WTC11 (cell line): ENCODE measurements around the gene TMEM14C.

Experiments used
- CREB1 ChIP-seq: sonication (generic); formaldehyde crosslinking; IDR thresholded peaks from 2 replicates; pipeline ENCODE4 v1.8.0; 2023; ENCODE audit warnings: mild to moderate bottlenecking, missing genetic modification reagents
- CTCF ChIP-seq: fragments of 200-600 bp; IDR thresholded peaks from 2 replicates; pipeline ENCODE4 v1.8.0; 2022; ENCODE audit warnings: antibody characterized with exemption
- ELF4 ChIP-seq: sonication (generic); formaldehyde crosslinking; IDR thresholded peaks from 2 replicates; pipeline ENCODE4 v1.8.1; 2022; ENCODE audit warnings: low read depth, mild to moderate bottlenecking, moderate library complexity, missing genetic modification reagents
- JUN ChIP-seq: sonication (generic); formaldehyde crosslinking; IDR thresholded peaks from 2 replicates; pipeline ENCODE4 v1.8.0; 2023; ENCODE audit warnings: mild to moderate bottlenecking, missing genetic modification reagents
- MAX ChIP-seq: sonication (generic); formaldehyde crosslinking; IDR thresholded peaks from 2 replicates; pipeline ENCODE4 v1.8.0; 2022; ENCODE audit warnings: mild to moderate bottlenecking, missing genetic modification reagents
- MLX ChIP-seq: sonication (generic); formaldehyde crosslinking; IDR thresholded peaks from 2 replicates; pipeline ENCODE4 v1.8.1; 2023; ENCODE audit warnings: mild to moderate bottlenecking, missing genetic modification reagents, moderate library complexity
- NR1H2 ChIP-seq: sonication (generic); formaldehyde crosslinking; IDR thresholded peaks from 2 replicates; pipeline ENCODE4 v1.9.0; 2021; ENCODE audit warnings: mild to moderate bottlenecking, moderate library complexity, missing genetic modification reagents
- SMAD4 ChIP-seq: sonication (generic); formaldehyde crosslinking; IDR thresholded peaks from 2 replicates; pipeline ENCODE4 v1.8.0; 2022; ENCODE audit warnings: mild to moderate bottlenecking, missing genetic modification reagents
- USF2 ChIP-seq: sonication (generic); formaldehyde crosslinking; IDR thresholded peaks from 2 replicates; pipeline ENCODE4 v1.8.1; 2023; ENCODE audit warnings: mild to moderate bottlenecking, missing genetic modification reagents, moderate library complexity
- ZBTB43 ChIP-seq: sonication (generic); formaldehyde crosslinking; IDR thresholded peaks from 2 replicates; pipeline ENCODE4 v1.8.1; 2023; ENCODE audit warnings: mild to moderate bottlenecking, missing genetic modification reagents
- ZNF532 ChIP-seq: fragments of 250-450 bp; sonication (Bioruptor Pico); IDR thresholded peaks from 2 replicates; pipeline ENCODE4 v1.9.0; 2021; ENCODE audit warnings: mild to moderate bottlenecking, borderline replicate concordance

- TF ChIP-seq ZNF532 (CRISPR knock-in tag) (no peak), CTCF (no peak), SMAD4 (CRISPR knock-in tag) (no peak), USF2 (CRISPR knock-in tag) (no peak), ZBTB43 (no peak), NR1H2 (CRISPR knock-in tag) (no peak), CREB1 (no peak), MAX (no peak), JUN (CRISPR knock-in tag) (no peak), ELF4 (no peak), MLX (no peak)
Measured at GRCh38 chr6:10733863-10734262, 11.0 kb downstream of the TMEM14C start.
